CD14-positive monocyte (primary cell): ENCODE measurements around the gene CCDC74A. TPM values are rescaled to one million over a fixed set of nuclear protein-coding genes. Genes with fewer than 3 reads are reported as not detected.
"Not testable (repeated sequence)": the region's sequence is repeated elsewhere in the genome, so short reads cannot be mapped to it uniquely, and the experiment has no call there.

Experiments used
- DNase-seq, 3 donors: peaks; one replicate each; pipeline ENCODE4 v3.0.0-alpha.2; 2011 to 2022
- H2AFZ ChIP-seq: 2 replicates; pipeline ENCODE4 v1.6.0; 2012; ENCODE audit warnings: mild to moderate bottlenecking, low read depth, low read length, inconsistent platforms; ENCODE audit not compliant: insufficient read depth, poor library complexity, severe bottlenecking
- H3K27ac ChIP-seq, 2 donors: 1 replicate in 1 of 2; 2 replicates in 1 of 2; pipeline ENCODE4 v1.5.1; 2012 to 2013; ENCODE audit warnings: low read length in 2 of 2, control low read depth in 1 of 2, inconsistent platforms in 1 of 2, low read depth in 1 of 2, mild to moderate bottlenecking in 1 of 2
- H3K27me3 ChIP-seq, 2 donors: one replicate each; pipeline versions ENCODE4 v1.6.0 to v1.6.1; 2011 to 2013; ENCODE audit warnings: low read length in 2 of 2; ENCODE audit not compliant: control insufficient read depth in 2 of 2, insufficient read depth in 2 of 2
- H3K36me3 ChIP-seq, 2 donors: replicated peaks in 1 of 2; 1 replicate in 1 of 2; 2 replicates in 1 of 2; pipeline versions ENCODE4 v1.5.1 to v1.6.1; 2012 to 2013; ENCODE audit warnings: low read length in 2 of 2, control low read depth in 1 of 2, inconsistent platforms in 1 of 2, mild to moderate bottlenecking in 1 of 2; ENCODE audit not compliant: insufficient read depth in 2 of 2, control insufficient read depth in 1 of 2
- H3K4me1 ChIP-seq, 2 donors: 1 replicate in 1 of 2; 2 replicates in 1 of 2; pipeline versions ENCODE4 v1.5.1 to v1.6.1; 2012 to 2013; ENCODE audit warnings: low read length in 2 of 2, control low read depth in 1 of 2, inconsistent platforms in 1 of 2, mild to moderate bottlenecking in 1 of 2, moderate library complexity in 1 of 2; ENCODE audit not compliant: insufficient read depth in 2 of 2, control insufficient read depth in 1 of 2
- H3K4me2 ChIP-seq: replicated peaks from 2 replicates; pipeline ENCODE3; 2012; ENCODE audit warnings: low read length, moderate library complexity, mild to moderate bottlenecking; ENCODE audit not compliant: poor library complexity, severe bottlenecking; ENCODE audit errors: extremely low read depth
- H3K4me3 ChIP-seq, 3 experiments: fragments of 200-600 bp in 1 of 3; sonication (generic) in 1 of 3; replicated peaks in 1 of 3; 1 replicate in 2 of 3; 2 replicates in 1 of 3; pipeline ENCODE4 v1.5.1; 2011 to 2013; ENCODE audit warnings: low read length in 3 of 3, mild to moderate bottlenecking in 3 of 3, control low read depth in 2 of 3, low read depth in 2 of 3, inconsistent platforms in 1 of 3, moderate library complexity in 1 of 3
- H3K79me2 ChIP-seq: 2 replicates; pipeline ENCODE4 v1.6.0; 2012; ENCODE audit warnings: mild to moderate bottlenecking, control low read depth, inconsistent platforms, low read length, moderate library complexity; ENCODE audit not compliant: insufficient read depth
- H3K9ac ChIP-seq: 2 replicates; pipeline ENCODE4 v1.6.0; 2017; ENCODE audit warnings: low read length, mild to moderate bottlenecking; ENCODE audit not compliant: insufficient read depth, poor library complexity, severe bottlenecking
- H3K9me3 ChIP-seq, 2 donors: replicated peaks in 1 of 2; 1 replicate in 1 of 2; 2 replicates in 1 of 2; pipeline versions ENCODE4 v1.5.1 to v1.6.1; 2012 to 2013; ENCODE audit warnings: low read length in 2 of 2, control low read depth in 1 of 2; ENCODE audit not compliant: control insufficient read depth in 1 of 2, insufficient read depth in 1 of 2
- H4K20me1 ChIP-seq: 2 replicates; pipeline ENCODE4 v1.6.0; 2012; ENCODE audit warnings: mild to moderate bottlenecking, low read length, control low read depth, moderate library complexity; ENCODE audit not compliant: insufficient read depth
- H3K27ac Mint-ChIP-seq, 7 donors: one replicate each; pipeline ENCODE4 v1.8.0; 2020; ENCODE audit warnings: mild to moderate bottlenecking in 7 of 7, mixed read lengths in 7 of 7, moderate library complexity in 6 of 7, inconsistent platforms in 2 of 7
- H3K27me3 Mint-ChIP-seq, 3 donors: one replicate each; pipeline ENCODE4 v1.8.0; 2021 to 2022; ENCODE audit warnings: low read depth in 3 of 3, mild to moderate bottlenecking in 3 of 3, mixed read lengths in 3 of 3, moderate library complexity in 3 of 3, inconsistent platforms in 1 of 3
- H3K36me3 Mint-ChIP-seq, 2 donors: one replicate each; pipeline ENCODE4 v1.8.0; 2020; ENCODE audit warnings: mixed read lengths in 2 of 2, inconsistent platforms in 1 of 2, mild to moderate bottlenecking in 1 of 2
- H3K4me1 Mint-ChIP-seq: one replicate; pipeline ENCODE4 v1.8.0; 2020; ENCODE audit warnings: mild to moderate bottlenecking, mixed read lengths
- H3K4me3 Mint-ChIP-seq, 2 donors: one replicate each; pipeline ENCODE4 v1.8.0; 2020; ENCODE audit warnings: mild to moderate bottlenecking in 2 of 2, mixed read lengths in 2 of 2, moderate library complexity in 1 of 2
- H3K9me3 Mint-ChIP-seq, 7 donors: one replicate each; pipeline ENCODE4 v1.8.0; 2020 to 2022; ENCODE audit warnings: mixed read lengths in 7 of 7, mild to moderate bottlenecking in 6 of 7, moderate library complexity in 6 of 7, inconsistent platforms in 2 of 7
- CTCF ChIP-seq: fragments of 200-600 bp; IDR thresholded peaks from one replicate; pipeline ENCODE4 v1.8.0; 2022; ENCODE audit warnings: antibody characterized with exemption, mild to moderate bottlenecking
- WGBS: methylation state at CpG from one replicate; pipeline ENCODE4 v1.1.5; 2013; ENCODE audit warnings: missing lambda C conversion rate; ENCODE audit not compliant: insufficient coverage; 5-methylcytosine and 5-hydroxymethylcytosine counted together
- intact Hi-C, 2 donors: fragments of 100-400 bp; cut with micrococcal nuclease; formaldehyde crosslinking; loops; one replicate each; pipeline versions ENCODE4 v1.15.0 to v1.15.1; 2023
- polyA plus RNA-seq, 3 donors: library from polyadenylated mRNA; depleted of rRNA in 1 of 3; unstranded in 2 of 3; stranded (reverse) in 1 of 3; fragments of 300-500 nt in 2 of 3; fragments of >200 nt in 1 of 3; fragmentation: Illumina TruSeq in 2 of 3; gene quantifications; 1 replicate in 2 of 3; 2 replicates in 1 of 3; pipeline ENCODE4 v1.2.3, GENCODE V29; 2012 to 2021

CCDC74A gene
- polyA plus RNA-seq, 3 donors, result not detected

GRCh38 chr2:131519466-131519865 lies 8.2 kb upstream of the CCDC74A start:
- H3K9ac ChIP-seq, result no peak overlapping the region
- no peak overlapping the region for H3K4me2 ChIP-seq
- no peaks in the 10 kb centered on the region for H3K9me3 ChIP-seq
- no peak overlapping the region for H3K4me3 Mint-ChIP-seq
- peaks cover 0 to 2% (median 0%) of the 10 kb centered on the region in 7 donors for H3K9me3 Mint-ChIP-seq
- peaks cover 29 to 61% of the 10 kb centered on the region in 2 donors for H3K36me3 Mint-ChIP-seq
- H3K4me3 ChIP-seq, result no peak overlapping the region
- no peak overlapping the region for H3K27ac Mint-ChIP-seq
- no peak overlapping the region for H3K27ac ChIP-seq
- no peaks in the 10 kb centered on the region for H3K4me1 ChIP-seq
- H3K36me3 ChIP-seq, result peaks cover 24 to 47% of the 10 kb centered on the region in 2 donors
- no peaks in the 10 kb centered on the region for H3K4me1 Mint-ChIP-seq
- peaks cover 0 to 2% (median 0%) of the 10 kb centered on the region in 3 donors for H3K27me3 Mint-ChIP-seq
- H2AFZ ChIP-seq, result no peak overlapping the region
- no peaks in the 10 kb centered on the region for H4K20me1 ChIP-seq
- DNase-seq, result no peak
- intact Hi-C loops, result no loop called here
- 98% methylated on average over 12 of the region's 15 CpGs for WGBS
- no peak for TF ChIP-seq CTCF
- H3K27me3 ChIP-seq, result no peaks in the 10 kb centered on the region
- H3K79me2 ChIP-seq, result no peaks in the 10 kb centered on the region

GRCh38 chr2:131519871-131520470 lies 7.7 kb upstream of the CCDC74A start:
- H3K4me3 Mint-ChIP-seq, intact Hi-C loops, H3K79me2 ChIP-seq, H3K4me2 ChIP-seq, H3K4me3 ChIP-seq, H3K27ac Mint-ChIP-seq, H3K27ac ChIP-seq, H3K27me3 Mint-ChIP-seq, DNase-seq, H2AFZ ChIP-seq, H3K9me3 ChIP-seq, H3K27me3 ChIP-seq, H3K4me1 ChIP-seq, H4K20me1 ChIP-seq, H3K9ac ChIP-seq, H3K9me3 Mint-ChIP-seq, H3K4me1 Mint-ChIP-seq: not testable (repeated sequence)
- 91% methylated on average over 14 of the region's 24 CpGs for WGBS
- peaks cover 24 to 47% of the 10 kb centered on the region in 2 donors for H3K36me3 ChIP-seq
- peaks cover 26 to 58% of the 10 kb centered on the region in 2 donors for H3K36me3 Mint-ChIP-seq
